Esophagus muscularis mucosa (tissue), 4 donors: ENCODE data around the gene NPAS4. TPM values are rescaled to one million over a fixed set of nuclear protein-coding genes. Genes with fewer than 3 reads are reported as not detected.

Source experiments
- DNase-seq: peaks from one replicate; pipeline ENCODE4 v3.0.0-alpha.2; 2017; ENCODE audit errors: extremely low spot score
- H3K27ac ChIP-seq, 4 donors: fragments of 200-600 bp; sonication (generic); replicated peaks in 1 of 4; 1 replicate in 3 of 4; 2 replicates in 1 of 4; pipeline ENCODE4 v1.5.1; 2016 to 2019; ENCODE audit warnings: mild to moderate bottlenecking in 1 of 4
- H3K27me3 ChIP-seq, 4 donors: fragments of 200-600 bp; sonication (generic); one replicate each; pipeline versions ENCODE4 v1.5.1 to v1.6.0; 2016 to 2019
- H3K36me3 ChIP-seq, 4 donors: fragments of 200-600 bp; sonication (generic); one replicate each; pipeline ENCODE4 v1.5.1; 2016 to 2019
- H3K4me1 ChIP-seq, 4 donors: fragments of 200-600 bp; sonication (generic); one replicate each; pipeline ENCODE4 v1.5.1; 2016 to 2019
- H3K4me3 ChIP-seq, 4 donors: fragments of 200-600 bp; sonication (generic); 1 replicate in 2 of 4; 2 replicates in 2 of 4; pipeline ENCODE4 v1.5.1; 2016 to 2019; ENCODE audit warnings: mild to moderate bottlenecking in 4 of 4, moderate library complexity in 1 of 4
- H3K9me3 ChIP-seq, 4 donors: fragments of 200-600 bp; sonication (generic); 1 replicate in 3 of 4; 2 replicates in 1 of 4; pipeline ENCODE4 v1.5.1; 2016 to 2019
- EP300 ChIP-seq: sonication (generic); formaldehyde crosslinking; IDR thresholded peaks from one replicate; pipeline ENCODE4 v1.6.1; 2017; ENCODE audit warnings: antibody characterized with exemption
- POLR2A ChIP-seq: fragments of 450-650 bp; IDR thresholded peaks from one replicate; pipeline ENCODE4 v1.6.1; 2017; ENCODE audit warnings: antibody characterized with exemption, moderate library complexity, mild to moderate bottlenecking, low read depth
- POLR2AphosphoS5 ChIP-seq, 2 donors: sonication (generic); formaldehyde crosslinking; IDR thresholded peaks; one replicate each; pipeline ENCODE4 v1.6.1; 2017; ENCODE audit warnings: antibody characterized with exemption in 2 of 2
- WGBS: methylation state at CpG from one replicate; pipeline ENCODE4 v1.1.5; 2018; 5-methylcytosine and 5-hydroxymethylcytosine counted together
- intact Hi-C: fragments of 100-400 bp; cut with DNase I; formaldehyde crosslinking; loops from one replicate; pipeline ENCODE4 v1.15.1; 2023
- total RNA-seq, 4 donors: library from RNA; depleted of rRNA; stranded (reverse); fragments of >200 nt; gene quantifications; one replicate each; pipeline versions ENCODE4 v1.1.0 to v1.2.1, GENCODE V29; 2016
- TF ChIP-seq, protein P1 (sequence below), 3 experiments: fragments of 200-600 bp in 2 of 3; fragments of 450-650 bp in 1 of 3; sonication (generic) in 2 of 3; IDR thresholded peaks; one replicate each; pipeline ENCODE4 v1.5.1; 2017 to 2019; ENCODE audit warnings: antibody characterized with exemption in 3 of 3, mild to moderate bottlenecking in 2 of 3, moderate library complexity in 1 of 3

The NPAS4 gene
- total RNA-seq, 4 donors from 2014 or later = 1.2 to 2.9 (median 1.5) TPM

DNA sequence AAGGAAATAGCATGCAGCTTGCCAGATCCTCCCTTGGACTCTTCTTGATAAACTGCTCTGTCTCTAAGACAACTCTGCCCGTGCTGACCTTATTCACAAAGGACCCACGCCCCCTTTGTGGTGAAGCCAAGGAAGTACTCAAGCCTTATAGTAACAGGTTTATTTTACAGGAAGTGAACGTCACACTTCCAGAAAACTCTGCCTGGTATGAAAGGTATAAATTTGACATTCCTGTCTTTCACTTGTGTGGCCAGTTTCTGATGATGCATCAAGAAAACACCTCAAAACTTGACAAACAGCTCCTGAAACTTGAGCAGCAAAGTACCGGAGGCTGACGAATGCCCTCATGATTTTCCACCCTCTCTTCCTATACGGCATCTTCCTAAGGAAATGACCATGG lies 33.4 kb downstream of the NPAS4 start:
- no peaks in the 10 kb centered on the region for H3K9me3 ChIP-seq
- no peaks in the 10 kb centered on the region for H3K4me1 ChIP-seq
- intact Hi-C loops = no loop called here
- WGBS = 50% methylated on average over 6 of the region's 6 CpGs
- no peaks in the 10 kb centered on the region for H3K36me3 ChIP-seq
- no peak for DNase-seq
- no peak overlapping the region for H3K4me3 ChIP-seq
- TF ChIP-seq, protein P1, sequence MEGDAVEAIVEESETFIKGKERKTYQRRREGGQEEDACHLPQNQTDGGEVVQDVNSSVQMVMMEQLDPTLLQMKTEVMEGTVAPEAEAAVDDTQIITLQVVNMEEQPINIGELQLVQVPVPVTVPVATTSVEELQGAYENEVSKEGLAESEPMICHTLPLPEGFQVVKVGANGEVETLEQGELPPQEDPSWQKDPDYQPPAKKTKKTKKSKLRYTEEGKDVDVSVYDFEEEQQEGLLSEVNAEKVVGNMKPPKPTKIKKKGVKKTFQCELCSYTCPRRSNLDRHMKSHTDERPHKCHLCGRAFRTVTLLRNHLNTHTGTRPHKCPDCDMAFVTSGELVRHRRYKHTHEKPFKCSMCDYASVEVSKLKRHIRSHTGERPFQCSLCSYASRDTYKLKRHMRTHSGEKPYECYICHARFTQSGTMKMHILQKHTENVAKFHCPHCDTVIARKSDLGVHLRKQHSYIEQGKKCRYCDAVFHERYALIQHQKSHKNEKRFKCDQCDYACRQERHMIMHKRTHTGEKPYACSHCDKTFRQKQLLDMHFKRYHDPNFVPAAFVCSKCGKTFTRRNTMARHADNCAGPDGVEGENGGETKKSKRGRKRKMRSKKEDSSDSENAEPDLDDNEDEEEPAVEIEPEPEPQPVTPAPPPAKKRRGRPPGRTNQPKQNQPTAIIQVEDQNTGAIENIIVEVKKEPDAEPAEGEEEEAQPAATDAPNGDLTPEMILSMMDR (IDR thresholded peaks at IDR 0.05) = no peak
- TF ChIP-seq EP300 (no peak), POLR2A (no peak), POLR2AphosphoS5 (IDR thresholded peaks at IDR 0.05) (no peak)
- no peak overlapping the region for H3K27ac ChIP-seq
- H3K27me3 ChIP-seq = no peaks in the 10 kb centered on the region

DNA sequence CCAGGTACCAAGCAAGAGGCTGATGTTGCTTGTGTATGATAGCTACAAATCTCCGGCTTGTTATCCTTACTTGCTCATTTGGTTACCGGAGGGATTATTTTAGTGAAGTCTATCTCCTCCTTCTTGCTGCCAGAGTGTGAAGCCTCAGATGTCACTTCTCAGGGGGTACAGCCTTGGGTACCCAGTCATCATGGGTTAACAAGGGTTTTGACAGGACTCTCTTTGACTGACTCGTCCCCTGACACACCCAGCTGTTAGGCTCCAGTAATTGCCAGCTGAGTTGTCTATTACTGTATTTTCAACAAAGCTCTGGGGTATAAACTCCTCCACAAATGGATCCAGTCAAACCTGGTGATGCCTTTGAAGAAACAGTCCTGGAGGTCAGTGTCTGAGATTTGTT lies 34.0 kb downstream of the NPAS4 start:
- Histone ChIP-seq H3K27me3 (no peaks in the 10 kb centered on the region), H3K4me1 (no peaks in the 10 kb centered on the region), H3K9me3 (no peaks in the 10 kb centered on the region), H3K36me3 (no peaks in the 10 kb centered on the region), H3K4me3 (no peak overlapping the region), H3K27ac (no peak overlapping the region)
- DNase-seq = no peak
- intact Hi-C loops = no loop called here
- WGBS = 53% methylated on average over 3 of the region's 3 CpGs
- TF ChIP-seq POLR2AphosphoS5 (IDR thresholded peaks at IDR 0.05) (no peak), POLR2A (no peak), EP300 (no peak)
- TF ChIP-seq, protein P1 (IDR thresholded peaks at IDR 0.05) = no peak

DNA sequence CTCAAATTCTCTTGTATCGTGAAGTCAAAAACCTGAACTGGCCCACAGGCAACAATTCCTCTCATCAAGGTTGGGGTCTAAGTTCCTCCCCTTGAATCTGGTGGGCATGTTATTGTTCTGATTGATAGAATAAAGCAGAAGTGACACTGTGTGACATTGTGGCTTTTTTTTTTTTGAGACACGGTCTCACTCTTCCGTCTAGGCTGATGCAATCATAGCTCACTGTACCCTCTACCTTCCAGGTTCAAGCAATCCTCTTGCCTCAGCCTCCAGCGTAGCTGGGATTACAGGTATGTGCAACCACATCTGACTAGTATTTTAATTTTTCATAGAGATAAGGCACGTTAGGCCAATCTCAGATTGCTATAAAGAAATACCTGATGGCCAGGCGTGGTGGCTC lies 37.0 kb downstream of the NPAS4 start:
- Histone ChIP-seq H3K27ac (no peak overlapping the region), H3K4me3 (no peak overlapping the region), H3K27me3 (no peaks in the 10 kb centered on the region), H3K36me3 (no peaks in the 10 kb centered on the region), H3K4me1 (no peaks in the 10 kb centered on the region), H3K9me3 (peaks cover 0 to 3% (median 0%) of the 10 kb centered on the region in 4 donors)
- DNase-seq = no peak
- intact Hi-C loops = no loop called here
- 75% methylated on average over 6 of the region's 6 CpGs for WGBS
- TF ChIP-seq, protein P1 (IDR thresholded peaks at IDR 0.05) = no peak
- TF ChIP-seq POLR2A = no peak
- TF ChIP-seq EP300 = no peak
- TF ChIP-seq POLR2AphosphoS5 (IDR thresholded peaks at IDR 0.05) = no peak

DNA sequence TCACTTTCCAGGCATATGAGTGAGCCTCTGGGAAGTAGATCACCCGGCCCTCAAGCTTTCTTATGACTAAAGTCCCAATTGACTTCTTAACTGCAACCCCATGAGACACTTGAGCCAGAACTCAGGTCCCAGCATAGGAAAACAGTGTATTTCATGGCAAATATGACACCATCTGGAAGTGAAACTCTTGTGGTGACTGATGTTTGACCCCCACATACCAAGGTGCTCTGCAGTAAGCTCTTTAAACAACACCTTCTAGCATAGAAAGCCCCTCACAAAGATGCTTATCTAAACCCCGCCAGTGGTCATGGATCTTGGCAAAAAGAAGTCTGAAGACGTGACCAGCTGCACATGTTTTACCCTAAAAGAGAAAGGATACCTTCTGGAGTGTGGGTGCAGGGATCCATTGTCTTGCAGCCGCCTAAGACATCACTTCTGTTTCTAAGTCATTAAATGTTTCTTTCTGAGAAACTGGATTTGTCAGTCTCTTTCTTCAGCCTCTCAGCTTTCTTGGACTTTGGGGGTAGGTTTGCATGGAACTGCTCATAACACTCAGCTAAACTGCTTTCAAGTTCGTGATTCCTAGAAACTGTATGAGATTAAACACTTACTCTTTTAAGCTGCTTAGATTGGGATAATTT lies 38.4 kb downstream of the NPAS4 start:
- Histone ChIP-seq H3K4me3 (no peak overlapping the region), H3K27me3 (no peaks in the 10 kb centered on the region), H3K36me3 (no peaks in the 10 kb centered on the region), H3K9me3 (peaks cover 0 to 7% (median 0%) of the 10 kb centered on the region in 4 donors), H3K27ac (no peak overlapping the region), H3K4me1 (no peaks in the 10 kb centered on the region)
- WGBS = 73% methylated on average over 5 of the region's 5 CpGs
- no peak for DNase-seq
- TF ChIP-seq POLR2A (no peak), POLR2AphosphoS5 (IDR thresholded peaks at IDR 0.05) (no peak), EP300 (no peak)
- TF ChIP-seq, protein P1 (IDR thresholded peaks at IDR 0.05) = no peak
- intact Hi-C loops = no loop called here

DNA sequence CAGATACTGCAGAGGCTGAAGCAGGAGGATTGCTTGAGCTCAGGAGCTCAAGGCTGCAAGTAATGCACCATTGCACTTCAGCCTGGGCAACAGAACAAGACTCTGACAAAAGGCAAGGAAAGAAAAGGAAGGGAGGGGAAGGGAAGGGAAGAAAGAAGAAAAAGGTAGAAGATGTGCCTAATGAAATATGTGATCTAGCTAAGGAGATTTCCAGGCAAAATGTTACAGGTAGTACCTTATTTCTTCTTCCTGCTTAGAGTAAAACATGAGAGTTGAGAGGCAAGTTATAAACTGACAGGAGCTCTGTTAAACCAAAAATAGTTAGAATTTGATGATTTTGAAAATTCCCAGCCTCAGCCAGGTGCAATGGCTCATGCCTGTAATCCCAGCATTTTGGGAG lies 41.2 kb downstream of the NPAS4 start:
- H3K9me3 ChIP-seq = peaks cover 0 to 7% (median 0%) of the 10 kb centered on the region in 4 donors
- H3K4me1 ChIP-seq = peaks cover 0 to 18% (median 12%) of the 10 kb centered on the region in 4 donors
- no peaks in the 10 kb centered on the region for H3K27me3 ChIP-seq
- no peak overlapping the region for H3K27ac ChIP-seq
- intact Hi-C loops = no loop called here
- no peak for DNase-seq
- H3K4me3 ChIP-seq = no peak overlapping the region
- H3K36me3 ChIP-seq = no peaks in the 10 kb centered on the region
- TF ChIP-seq POLR2A = no peak
- no peak for TF ChIP-seq EP300
- no peak for TF ChIP-seq POLR2AphosphoS5 (IDR thresholded peaks at IDR 0.05)
- TF ChIP-seq, protein P1 (IDR thresholded peaks at IDR 0.05) = no peak
